Fibroblast of peridontal ligament (primary cell): ENCODE data around the gene LINC01488.

Source experiments
- DNase-seq: peaks from one replicate; pipeline ENCODE4 v3.0.0-alpha.2; 2010; ENCODE audit errors: extremely low read depth

LINC01488 gene

DNA sequence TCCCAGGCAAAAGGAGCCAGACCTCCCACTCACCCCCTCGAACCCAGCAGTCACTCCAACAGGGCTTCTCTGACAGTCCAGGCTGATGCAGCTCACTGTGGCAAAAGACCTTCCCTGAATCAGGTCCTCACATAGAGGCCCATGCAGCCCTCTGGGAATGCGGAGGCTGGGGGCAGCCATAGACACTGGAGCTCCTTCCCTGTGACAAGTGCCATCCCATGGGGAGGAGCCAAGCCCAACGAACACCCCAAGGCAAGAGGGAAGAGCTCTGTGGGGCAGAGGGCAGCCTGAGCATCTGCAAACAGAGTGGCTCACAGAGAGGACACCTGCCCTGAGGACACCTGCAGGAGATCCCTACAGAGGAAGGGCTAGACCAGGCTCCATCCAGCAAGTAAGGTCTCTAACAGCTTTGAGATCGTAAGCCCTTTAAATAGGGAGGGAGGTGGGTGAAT is at the start of gene LINC01488:
Gene LINC01488, plus strand, starts transcription at position 271 of the 452 bp plus-strand sequence.
- DNase-seq, result no peak

DNA sequence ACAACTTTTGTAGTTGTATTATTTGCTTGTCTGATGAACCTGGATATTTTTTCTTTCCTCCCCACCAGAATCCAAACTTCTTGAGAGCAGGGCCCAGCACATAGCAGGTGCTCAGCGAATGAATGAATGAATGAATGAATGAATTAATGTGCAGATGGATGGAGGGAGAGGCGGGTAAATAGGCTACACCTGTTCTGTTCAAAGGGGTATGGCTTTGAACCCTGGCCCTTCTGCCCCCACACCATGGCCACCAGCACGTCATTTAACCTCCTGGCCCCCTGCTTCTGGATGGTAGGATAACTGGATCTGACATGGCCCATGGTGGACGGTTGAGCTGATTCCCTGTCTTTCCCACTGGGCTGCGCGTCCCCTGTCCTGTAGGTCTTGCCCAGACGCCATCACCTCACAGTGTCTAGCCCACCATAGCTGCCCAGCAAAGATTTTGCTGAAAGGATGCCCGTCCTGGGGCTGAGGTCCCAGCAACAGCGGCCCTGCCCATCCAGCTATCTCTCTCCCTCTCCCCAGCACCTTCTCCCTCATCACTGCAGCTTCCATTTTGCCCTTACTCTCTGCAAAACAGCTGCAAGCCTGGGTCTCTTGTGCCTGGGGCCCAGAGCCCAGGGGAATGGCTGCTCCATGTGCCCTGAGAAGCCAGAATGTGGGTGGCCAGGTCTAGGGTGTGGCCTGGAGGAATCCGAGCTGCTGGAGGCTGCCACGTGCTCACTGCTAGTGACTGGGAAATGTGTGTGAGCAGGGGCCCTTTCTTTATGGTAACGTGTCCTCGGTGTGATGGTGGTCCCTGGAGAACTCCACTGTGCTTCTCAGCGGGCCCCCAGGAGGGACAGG is 49.3 kb upstream of the LINC01488 start:
- DNase-seq, result no peak

DNA sequence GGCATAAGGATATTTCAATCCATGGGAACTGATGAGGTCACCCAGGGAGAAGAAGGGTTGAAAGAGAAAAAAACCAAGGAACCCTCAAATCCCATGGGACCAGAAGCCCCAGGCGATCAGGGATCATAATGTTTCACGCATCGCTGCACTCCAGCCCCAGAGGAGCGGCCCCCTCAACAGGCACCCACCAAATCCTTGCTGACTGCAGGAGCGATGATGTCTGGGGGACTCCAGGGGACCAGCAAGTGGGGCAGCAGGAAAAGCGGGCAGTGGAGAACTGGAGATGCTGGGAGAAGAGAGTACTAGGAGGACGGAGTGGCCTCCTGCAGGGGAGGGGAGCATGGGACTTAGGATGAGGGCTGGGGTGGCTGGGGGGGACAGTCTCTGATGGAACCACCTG is 47.7 kb upstream of the LINC01488 start:
- no peak for DNase-seq

DNA sequence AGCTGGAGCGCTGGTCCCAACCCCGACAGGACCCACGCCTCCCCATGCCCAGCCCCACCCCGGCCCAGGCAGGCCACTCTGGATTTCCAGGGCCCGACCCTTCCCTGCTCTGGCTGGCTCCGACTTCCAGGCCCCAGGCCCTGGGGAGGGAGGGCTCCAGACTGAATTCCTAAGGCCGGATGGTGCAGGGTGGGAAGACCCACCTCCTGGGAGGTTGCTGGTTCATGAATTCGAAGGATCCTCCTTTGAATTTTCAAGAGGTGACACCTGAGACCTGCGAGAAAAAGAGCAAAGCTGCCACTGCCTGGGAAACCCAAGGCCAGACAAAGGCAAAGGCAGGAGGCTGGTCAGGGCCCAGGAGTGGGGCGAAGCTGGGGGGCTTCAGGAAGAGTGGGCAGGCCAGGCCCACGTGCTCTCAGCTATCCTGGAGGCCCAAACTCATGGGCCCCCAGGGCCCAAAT is 47.0 kb upstream of the LINC01488 start:
- DNase-seq, result no peak

DNA sequence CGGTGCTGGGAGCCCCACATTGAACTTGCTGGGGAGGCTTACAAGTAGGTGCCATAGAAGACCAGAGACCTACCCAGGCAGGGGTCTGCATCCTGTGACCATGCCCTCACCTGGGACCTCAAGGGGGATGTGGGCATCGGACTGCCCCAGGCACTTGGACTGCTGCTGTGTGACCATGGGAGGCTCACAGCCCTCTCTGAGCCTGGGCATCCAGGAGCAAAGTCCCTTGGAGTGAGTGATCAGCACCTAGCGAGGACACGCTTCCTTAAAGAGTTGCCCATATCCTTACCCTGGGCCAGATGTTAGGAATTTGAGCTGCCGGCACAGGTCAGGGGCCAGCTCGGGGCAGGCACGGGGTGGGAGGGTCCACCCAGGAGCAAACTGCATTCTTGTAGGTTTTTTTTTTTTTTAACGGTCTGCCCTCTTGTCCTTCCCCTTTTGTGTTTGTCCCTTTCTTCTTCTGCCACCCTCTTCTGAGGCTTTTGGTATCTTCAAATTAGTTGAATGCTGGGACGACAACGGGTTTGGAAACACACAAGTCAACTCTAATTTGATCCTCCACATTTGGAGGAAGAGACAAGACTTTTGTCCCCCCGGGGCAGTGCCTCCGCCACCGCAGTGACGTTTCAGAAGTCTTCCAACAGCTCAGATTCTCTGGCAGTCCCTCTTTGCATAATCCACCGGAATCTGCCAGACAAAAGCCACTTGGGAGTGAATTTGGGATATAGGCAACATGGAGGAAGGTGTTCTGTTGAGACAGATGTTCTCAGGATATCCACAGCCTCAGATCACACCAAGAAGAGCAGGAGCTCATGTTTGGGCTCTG is 46.1 kb upstream of the LINC01488 start:
- peak; percentile 9 for DNase-seq

DNA sequence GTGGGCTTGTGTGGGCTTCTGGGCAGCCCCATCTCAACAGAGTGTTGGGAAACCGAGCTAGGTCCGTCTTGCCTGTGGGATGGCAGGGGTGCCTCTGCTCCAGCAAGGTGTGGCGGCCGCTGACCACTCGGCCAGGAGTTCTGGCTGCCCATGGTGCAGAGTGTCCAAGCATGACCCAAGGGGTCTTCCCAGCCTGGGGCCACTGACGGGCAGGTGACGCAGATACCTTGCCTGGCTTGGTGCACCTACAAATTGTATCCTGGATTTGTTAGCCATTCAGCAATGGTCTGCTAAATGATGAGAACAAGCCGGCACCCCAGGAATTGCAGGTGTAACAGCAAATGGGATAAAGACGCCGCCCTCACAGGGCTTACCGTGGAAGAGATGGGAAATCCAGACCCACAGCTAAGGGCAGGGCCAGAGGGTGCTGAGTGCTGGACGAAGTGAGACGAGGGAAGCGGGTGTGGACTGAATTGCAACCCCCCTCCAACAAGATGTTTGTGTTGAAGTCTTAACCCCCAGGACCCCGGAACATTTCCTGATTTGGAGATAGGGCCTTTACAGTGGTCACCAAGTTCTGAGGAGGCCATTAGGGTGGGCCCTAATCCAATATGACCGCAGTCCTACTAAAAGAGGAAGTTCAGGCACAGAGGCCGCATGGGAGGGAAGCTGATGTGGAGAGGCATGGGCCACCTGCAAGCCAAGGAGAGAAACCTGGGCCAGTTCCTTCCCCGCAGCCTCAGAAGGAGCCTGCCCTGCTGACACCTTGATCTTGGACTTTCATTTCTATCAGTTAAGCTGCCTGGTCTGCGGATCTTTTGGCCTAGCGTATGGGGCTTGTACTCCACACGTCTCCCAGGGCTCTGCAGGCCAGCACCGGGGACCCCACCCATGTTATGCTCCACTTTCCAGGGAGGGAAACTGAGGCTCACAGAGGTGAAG is 45.2 kb upstream of the LINC01488 start:
- no peak for DNase-seq

DNA sequence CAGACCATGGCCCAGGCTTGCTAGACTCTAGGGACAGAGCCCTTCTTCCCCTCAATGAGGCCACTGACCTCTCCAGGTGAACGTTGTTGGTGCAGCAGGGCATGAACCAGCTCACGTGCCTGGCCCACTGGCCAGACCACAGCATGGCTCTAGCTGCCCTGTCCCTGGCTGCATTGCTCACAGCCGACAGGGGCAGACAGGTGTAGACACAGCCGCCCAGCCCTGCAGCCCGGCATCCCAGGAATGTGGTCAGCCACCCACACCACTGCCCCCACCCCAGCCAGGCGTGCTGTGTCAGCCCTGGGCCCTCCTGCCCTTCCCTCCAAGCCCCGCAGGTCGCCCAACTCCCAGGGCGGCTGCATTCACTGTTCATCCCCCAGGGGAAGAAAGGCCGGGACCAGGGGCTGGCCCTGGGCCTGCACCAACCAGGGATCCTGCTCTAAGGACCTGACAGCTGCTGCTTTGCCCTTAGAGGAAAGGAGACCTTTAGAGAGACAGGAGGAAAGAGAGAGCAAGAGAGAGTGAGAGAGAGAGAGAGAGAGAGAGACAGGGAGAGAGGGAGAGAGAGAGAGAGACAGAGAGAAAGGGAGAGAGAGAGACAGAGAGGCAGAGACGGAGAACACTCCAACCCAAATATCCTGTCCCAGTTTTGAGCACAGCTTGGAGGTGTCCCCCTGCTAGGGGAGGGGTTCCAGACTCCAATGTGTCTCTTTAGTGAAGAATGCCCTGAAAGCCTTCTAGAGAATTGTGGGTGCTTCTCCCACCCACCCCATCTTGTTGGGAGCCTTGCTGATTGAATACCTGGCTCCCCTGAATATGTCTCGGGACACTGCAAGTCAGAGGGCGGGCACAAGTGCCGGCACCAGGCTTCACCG is 44.2 kb upstream of the LINC01488 start:
- DNase-seq, result no peak

DNA sequence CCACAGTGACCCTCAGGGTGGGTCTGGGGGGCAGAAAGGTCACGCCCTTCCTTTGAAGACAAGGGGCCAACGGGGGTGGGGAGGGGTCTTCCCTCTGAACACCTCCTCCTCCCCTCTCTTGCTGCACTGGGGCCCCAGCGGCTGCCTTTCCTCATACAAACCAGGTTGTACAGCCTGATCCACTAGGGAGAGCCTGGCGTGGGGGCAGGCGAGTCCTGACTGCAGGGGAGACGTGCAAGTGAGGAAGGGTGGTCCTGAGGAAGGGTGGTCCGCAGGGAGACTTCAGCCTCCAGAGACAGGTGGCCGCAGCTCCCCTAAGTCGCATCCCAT is 43.6 kb upstream of the LINC01488 start:
- no peak for DNase-seq

DNA sequence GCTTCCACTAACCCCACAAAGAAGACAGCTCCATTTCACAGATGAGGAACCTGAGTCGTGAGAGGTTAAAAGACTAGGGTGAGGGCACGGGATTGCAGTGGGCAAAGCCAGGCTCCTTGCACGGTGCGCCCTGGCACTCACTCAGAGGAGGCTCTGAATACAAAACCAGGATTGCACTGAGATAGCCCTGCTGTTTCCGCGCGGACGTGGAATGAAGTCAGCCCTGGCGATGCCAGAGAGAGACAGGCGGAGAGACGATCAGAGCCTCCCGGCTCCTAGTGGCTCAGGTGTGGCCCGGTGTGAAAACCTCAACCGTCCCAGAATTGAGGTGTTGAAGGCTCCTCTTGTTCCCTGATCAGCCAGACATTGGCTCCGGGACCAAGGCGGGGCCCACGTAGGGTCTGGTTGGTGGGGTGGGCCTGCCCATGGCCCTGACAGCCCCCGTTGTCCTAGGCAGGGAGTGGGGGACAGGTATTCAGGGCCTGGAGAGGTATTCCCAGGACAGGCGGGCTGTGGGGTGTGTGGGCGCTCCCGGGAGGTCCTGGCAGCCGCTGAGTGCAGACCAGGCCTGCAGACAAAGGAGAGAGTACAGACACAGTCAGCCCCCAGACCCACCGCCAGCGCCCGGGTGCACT is 43.1 kb upstream of the LINC01488 start:
- no peak for DNase-seq

DNA sequence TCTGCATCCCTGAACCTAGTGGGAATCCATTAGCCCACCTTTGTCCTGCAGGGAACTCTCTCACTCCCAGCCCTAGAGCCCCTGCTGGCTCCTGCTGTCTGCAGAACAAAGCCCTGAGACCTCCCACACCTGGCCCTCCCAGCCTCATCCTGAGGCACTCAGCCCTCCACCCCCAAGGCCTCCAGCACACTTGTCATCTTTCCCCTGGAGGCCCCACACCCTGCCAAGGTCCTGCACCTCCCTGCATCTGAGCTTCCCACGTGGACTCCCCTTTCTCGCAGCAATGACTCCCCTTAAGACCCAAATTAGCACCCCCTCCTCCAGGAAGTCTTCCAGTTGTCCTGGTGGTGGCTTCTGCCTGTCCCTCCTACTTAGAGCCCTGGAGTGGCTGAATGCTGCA is 42.3 kb upstream of the LINC01488 start:
- no peak for DNase-seq

DNA sequence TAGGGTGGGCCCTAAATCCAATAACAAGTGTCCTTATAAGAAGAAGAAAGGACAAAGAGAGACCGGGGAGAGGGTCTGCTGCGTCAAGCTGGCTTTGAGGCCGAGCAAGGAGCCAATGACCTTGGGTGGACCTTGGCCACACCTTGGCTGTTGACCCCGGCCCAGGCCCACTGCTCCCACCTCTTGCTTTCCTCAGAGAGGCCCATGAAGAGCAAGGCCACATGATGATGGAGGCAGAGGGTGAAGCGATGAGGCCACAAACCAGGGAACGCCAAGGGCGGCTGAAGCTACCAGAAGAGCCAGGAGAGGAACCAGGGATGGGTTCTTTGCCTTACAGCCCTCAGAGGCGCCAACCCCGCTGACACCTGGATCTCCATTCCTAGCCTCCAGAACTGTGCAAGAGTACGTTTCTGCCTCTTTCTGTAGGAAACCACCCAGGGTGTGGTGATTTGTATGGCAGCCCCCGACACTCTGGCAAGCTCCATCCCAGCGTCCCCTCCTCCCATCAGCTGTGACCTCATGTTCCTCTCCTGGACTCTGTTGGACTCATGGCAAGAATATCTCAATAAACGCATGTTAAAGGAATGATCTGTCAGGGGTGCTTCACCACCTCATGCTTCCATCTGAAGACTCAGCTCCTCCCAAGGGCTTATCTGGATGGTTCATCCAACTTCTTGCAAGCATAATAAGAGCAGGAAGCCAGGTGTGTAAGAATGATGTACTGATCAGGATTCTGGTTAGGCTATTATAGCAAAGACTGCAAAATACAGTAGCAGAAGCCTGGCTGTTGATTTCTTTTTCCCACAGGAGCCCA is 41.6 kb upstream of the LINC01488 start:
- no peak for DNase-seq

DNA sequence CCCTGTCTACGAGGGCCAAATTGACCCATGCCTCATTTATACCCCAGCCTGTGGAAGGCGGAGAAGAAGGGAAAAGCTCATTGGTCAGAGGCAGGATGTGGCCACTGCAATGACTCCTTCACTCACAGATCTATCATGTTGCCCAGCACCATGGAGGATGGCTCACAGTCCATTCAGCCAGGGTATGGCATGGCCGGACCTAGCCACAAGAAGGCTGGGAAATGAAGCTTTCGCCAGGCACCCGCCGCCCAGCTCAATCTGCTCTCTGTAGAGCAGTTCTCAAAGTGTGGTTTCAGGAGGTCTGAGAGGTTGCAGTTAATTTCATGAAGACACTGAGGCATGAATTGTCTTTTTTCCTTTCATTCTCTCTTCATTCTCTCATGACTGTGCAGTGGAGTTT is 40.6 kb upstream of the LINC01488 start:
- DNase-seq, result no peak

DNA sequence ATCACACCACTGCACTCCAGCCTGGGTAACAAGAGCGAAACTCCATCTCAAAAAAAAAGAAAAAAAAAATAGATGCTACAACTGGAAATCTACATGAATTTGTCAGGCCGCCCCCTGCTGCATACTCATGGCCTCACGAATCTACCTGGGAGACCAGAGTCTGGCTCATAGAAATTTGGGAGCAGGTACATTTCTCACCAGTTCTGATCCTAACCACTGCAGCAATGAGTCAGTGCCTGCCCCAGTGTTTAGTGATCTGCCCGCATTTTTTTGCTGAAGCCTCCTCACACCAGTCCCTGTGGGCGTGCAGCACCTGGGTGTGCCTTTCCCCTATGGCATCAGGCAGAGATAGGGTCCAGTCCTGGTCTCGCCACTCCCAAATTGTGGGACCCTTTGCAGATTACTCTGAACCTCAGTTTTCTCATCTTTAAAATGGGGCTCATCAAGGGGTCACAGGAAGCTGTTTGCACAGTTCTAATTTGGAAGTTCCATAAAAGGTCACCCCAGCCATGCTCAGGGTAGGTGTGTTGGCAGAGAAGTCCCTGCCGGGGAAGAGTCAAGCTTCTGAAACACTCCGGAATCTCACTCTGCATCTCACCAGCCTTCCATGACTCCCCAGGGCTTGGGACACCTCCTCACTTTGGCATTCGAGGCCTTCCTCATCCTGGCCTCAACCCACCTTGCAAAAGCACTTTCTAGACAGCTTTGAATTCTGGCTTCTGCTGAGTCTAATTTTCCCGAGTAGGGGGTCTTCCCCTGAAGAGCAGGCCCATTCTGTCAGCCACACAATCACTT is 39.3 kb upstream of the LINC01488 start:
- no peak for DNase-seq

DNA sequence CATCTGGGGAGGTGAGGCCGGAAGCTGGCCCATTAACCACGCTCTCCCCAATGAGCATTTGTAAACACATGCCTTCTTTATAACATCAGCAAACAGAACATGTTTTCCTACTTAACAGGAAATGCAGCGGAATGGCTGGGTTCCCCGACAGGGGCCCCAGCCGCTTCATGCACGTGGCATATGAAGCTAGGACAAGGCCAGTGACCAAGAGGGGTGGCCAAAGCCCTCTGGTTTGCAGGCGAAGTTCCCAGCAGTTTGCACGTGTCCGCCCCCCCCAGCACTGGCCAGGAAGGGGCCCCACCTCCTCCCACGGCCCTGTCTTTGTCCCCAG is 38.7 kb upstream of the LINC01488 start:
- DNase-seq, result peak; percentile 45

DNA sequence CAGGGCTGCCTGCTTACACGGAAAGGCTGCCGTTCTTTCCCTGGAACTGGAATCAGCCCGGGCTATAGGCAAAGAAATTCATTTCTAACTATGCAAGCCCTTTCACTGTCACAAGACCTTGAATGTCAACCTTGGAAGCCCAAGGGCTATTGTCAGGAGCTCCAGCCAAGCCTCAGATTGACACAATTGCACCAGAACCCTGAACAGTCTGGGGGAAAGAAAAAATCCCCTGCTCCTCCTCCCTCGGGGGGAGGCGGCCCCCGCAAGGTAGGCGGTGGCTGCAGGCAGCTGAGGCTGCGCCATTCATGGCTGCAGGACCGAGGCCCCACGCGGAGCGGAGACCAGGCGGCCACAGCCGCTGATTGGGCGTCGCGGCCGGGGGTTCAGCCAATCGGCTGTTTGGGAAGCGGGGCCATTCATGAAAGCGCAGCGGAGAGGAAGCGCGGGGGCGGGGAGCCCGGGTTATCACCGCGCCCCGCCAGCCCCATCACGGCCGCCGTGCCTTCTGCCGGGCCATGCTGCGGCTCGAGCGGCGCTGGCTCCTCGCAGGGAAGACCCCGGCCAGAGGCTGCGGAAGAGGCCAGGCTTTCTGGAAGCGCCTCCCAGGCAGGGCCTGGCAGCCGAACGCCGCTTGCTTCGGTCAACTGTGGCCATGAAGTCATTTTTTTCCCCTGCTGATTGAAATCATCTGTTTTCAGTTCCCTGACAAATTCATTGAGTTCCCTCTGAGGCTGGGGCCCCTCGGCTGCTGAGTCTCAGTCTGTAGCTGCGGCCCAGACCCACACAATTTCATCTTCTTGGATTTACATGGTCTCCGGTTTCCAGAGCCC is 38.1 kb upstream of the LINC01488 start:
- DNase-seq, result peak; percentile 89

DNA sequence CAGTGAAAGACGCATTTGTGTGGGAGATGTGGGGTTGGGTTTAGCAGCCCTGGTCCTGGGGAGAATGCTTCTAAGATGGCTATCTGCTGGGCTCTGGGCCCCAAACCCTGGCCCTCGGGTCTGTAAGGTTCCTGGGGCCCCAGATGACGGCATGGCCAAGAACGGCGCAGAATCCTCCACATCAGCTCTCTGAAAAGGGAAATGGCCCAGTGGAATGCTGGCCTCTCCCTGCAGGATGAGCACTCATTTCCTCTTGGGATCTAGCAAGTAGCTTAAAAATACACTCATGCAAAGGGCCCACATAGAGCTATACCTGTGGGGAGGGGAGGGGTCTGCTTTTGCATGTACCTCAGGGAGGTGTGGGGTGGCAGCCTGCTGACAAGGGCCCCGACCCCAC is 37.5 kb upstream of the LINC01488 start:
- no peak for DNase-seq

DNA sequence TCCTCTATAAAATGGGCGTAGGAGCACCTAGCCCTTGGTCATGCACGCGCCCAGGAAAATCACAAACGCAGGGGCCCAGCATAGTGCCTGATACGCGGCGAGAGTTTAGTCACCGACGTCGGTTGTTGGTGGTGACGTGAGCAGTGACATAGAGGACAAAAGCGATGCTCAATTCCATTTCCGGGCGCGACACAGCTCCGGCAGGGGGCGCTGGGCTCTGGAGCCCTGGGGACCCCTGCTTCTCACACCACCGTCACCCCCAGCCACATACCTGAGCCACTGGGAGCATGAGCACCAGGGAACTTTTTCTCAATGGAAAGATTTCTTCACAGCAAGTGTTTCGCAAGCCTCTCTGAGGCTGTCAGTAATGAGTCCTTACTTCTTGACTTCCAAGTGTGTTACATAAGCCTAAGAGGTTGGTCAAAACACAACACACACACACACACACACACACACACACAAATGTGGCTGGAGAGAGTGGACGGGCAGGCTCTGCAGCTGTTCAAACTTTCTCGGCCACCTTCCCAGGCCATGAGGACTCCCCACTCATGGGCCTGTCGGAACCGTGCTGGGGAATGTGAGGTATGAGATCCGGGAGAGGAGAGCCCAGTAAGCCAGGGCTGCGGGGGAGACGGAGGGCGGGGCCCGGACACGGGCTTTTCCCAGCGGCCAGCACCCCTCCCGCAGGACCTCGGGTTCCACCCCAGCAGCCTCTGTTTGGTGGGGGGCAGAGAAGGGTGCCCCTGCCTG is 36.9 kb upstream of the LINC01488 start:
- DNase-seq, result peak; percentile 95
